PFSK-1 (cell line): ENCODE results near the gene TMEM238.

Source experiments
- FOXP2 ChIP-seq: optimal IDR thresholded peaks from 2 replicates; pipeline ENCODE3; 2011; ENCODE audit warnings: borderline replicate concordance, control low read depth, inconsistent platforms; ENCODE audit not compliant: insufficient read depth; ENCODE audit errors: extremely low read length, extremely low read depth
- POLR2AphosphoS5 ChIP-seq: IDR thresholded peaks from 2 replicates; pipeline ENCODE4 v1.6.1; 2012; ENCODE audit warnings: low read depth, mild to moderate bottlenecking, control low read depth, low read length, moderate library complexity
- TF ChIP-seq, protein P1 (sequence below), 2 experiments: IDR thresholded peaks; 2 replicates each; pipeline versions ENCODE4 v1.6.1 to v1.8.0; 2011 to 2012; ENCODE audit warnings: low read depth in 2 of 2, low read length in 2 of 2, control low read depth in 1 of 2, inconsistent platforms in 1 of 2, mild to moderate bottlenecking in 1 of 2, moderate library complexity in 1 of 2; ENCODE audit not compliant: insufficient read depth in 1 of 2

DNA sequence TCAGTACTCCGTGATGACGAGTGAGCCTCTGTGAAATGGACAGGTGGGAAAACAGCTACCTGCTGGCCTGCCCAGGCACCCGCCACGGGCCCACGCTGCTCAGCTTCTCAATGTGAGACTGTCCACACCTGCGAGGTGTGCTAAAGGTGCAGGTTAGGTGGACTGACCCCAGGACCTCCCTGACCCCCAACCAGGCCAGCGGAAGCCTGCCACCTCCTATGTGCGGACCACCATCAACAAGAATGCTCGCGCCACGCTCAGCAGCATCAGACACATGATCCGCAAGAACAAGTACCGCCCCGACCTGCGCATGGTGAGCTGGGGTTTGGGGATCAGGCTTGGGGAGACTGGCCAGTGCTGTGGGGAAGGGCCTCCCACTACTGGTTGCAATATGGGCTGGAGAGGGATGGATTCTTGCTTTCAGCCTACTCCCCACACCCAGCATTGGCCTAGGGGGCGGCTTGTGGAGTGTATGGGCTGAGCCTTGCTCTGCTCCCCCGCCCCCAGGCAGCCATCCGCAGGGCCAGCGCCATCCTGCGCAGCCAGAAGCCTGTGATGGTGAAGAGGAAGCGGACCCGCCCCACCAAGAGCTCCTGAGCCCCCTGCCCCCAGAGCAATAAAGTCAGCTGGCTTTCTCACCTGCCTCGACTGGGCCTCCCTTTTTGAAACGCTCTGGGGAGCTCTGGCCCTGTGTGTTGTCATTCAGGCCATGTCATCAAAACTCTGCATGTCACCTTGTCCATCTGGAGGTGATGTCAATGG lies 3.8 kb upstream of the TMEM238 start:
- TF ChIP-seq, protein P1, sequence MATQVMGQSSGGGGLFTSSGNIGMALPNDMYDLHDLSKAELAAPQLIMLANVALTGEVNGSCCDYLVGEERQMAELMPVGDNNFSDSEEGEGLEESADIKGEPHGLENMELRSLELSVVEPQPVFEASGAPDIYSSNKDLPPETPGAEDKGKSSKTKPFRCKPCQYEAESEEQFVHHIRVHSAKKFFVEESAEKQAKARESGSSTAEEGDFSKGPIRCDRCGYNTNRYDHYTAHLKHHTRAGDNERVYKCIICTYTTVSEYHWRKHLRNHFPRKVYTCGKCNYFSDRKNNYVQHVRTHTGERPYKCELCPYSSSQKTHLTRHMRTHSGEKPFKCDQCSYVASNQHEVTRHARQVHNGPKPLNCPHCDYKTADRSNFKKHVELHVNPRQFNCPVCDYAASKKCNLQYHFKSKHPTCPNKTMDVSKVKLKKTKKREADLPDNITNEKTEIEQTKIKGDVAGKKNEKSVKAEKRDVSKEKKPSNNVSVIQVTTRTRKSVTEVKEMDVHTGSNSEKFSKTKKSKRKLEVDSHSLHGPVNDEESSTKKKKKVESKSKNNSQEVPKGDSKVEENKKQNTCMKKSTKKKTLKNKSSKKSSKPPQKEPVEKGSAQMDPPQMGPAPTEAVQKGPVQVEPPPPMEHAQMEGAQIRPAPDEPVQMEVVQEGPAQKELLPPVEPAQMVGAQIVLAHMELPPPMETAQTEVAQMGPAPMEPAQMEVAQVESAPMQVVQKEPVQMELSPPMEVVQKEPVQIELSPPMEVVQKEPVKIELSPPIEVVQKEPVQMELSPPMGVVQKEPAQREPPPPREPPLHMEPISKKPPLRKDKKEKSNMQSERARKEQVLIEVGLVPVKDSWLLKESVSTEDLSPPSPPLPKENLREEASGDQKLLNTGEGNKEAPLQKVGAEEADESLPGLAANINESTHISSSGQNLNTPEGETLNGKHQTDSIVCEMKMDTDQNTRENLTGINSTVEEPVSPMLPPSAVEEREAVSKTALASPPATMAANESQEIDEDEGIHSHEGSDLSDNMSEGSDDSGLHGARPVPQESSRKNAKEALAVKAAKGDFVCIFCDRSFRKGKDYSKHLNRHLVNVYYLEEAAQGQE (IDR thresholded peaks at IDR 0.05; ENCODE audit: insufficient read depth in 1 of 2, low read depth in 2 of 2, low read length in 2 of 2): no peak
- no peak for TF ChIP-seq FOXP2
- no peak for TF ChIP-seq POLR2AphosphoS5
